GM19468 (cell line): ENCODE data around the gene DOCK9.
"Not testable (repeated sequence)": the region's sequence is repeated elsewhere in the genome, so short reads cannot be mapped to it uniquely, and the experiment has no call there.

ENCODE experiments used
- ATAC-seq: cut with Tn5 transposase; IDR thresholded peaks from one replicate; pipeline ENCODE4 v1.9.1; 2021; ENCODE audit warnings: mild to moderate bottlenecking, moderate library complexity, moderate number of reproducible peaks; ENCODE audit not compliant: unreplicated experiment; ENCODE audit errors: extremely low read depth

The DOCK9 gene

GRCh38 chr13:98761986-98762616 lies 215.8 kb downstream of the DOCK9 start:
- no peak for ATAC-seq

DNA sequence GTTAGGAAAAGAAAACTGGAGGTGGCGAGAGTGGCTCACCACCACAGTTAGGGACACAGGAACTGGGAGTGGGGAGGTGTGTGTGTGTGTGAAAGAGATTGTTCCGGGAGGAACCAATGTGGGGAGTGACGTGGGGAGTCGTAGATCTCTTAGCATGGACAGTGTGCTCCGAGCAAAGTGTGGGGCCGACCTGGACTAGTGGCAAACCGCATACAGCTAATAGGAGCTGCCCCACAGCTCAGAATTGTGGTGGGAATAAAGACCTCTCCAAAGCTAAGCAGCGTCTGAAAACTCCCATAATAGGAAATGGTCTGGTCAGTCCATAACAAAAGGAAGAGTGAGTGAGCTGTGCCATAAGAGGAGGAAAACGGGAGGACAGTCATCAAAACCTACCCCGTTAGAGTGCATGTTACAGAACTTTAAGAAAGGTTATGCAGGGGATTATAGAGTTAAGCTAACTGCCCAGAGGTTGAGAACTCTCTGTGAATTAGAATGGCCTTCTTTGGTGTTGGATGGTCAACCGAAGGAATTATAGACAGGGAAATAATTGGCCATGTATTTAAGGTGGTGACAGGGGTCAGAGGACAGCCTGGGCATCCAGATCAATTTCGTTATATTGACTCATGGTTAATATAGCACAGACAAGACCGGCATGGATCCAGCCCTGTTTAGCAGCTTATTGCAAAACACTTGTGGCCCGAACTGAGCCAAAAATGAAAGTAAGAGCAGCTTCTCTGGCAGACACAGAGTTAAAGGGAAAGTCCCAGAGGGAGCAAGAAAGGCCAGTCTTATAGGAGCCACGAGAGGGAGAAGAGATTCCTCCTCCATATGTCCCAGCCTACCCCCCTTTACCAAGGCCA lies 216.5 kb downstream of the DOCK9 start:
- peak; percentile 22 for ATAC-seq

- no peak for ATAC-seq
Observed at GRCh38 chr13:98755729-98756128, 222.1 kb downstream of the DOCK9 start.

- no peak for ATAC-seq
Observed at GRCh38 chr13:98755116-98755515, 222.7 kb downstream of the DOCK9 start.

GRCh38 chr13:98754468-98754867 lies 223.4 kb downstream of the DOCK9 start:
- not testable (repeated sequence) for ATAC-seq

GRCh38 chr13:98752467-98753290 lies 225.2 kb downstream of the DOCK9 start, which contains the start of gene SLC15A1:
Gene SLC15A1, minus strand, starts transcription at chr13:98752672. Its CDS starts 74 bp downstream, at chr13:98752598.
- no peak for ATAC-seq

DNA sequence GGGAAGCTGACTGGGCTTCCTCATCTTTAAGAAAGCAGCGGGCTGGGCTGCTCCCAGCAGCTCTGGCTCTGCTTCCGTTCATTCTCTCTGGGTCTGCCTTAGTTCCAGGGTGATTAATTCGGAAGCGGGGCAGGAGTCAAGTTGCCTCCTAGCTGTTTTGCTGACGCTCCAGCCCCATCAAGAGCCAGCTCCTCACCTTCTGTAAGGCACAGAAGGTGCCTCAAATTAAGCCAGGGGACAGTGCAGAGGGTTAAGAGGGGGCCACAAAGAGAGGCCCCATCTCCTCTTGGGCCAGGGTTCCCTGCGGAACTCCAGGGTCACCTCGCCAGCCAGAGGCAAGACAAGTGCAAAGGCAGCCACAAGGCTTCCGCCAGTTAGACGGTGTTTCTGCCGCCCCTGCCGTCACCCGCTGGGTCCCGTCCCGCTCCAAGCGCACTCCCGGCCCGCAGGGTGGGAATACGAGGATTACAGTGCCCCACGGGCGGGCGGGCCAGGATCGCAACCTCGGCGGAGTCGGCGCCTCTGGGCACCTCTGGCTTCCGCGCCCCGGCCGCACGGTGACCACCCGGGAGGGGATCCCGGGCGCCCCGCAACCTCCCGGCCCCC lies 225.9 kb downstream of the DOCK9 start:
- no peak for ATAC-seq

- ATAC-seq: no peak
Observed at GRCh38 chr13:98751367-98751782, 226.5 kb downstream of the DOCK9 start.

- ATAC-seq: no peak
Observed at GRCh38 chr13:98749501-98749900, 228.4 kb downstream of the DOCK9 start.

GRCh38 chr13:98746968-98747367 lies 230.9 kb downstream of the DOCK9 start:
- no peak for ATAC-seq
